ENCODE data around the gene IL12RB1.

The IL12RB1 gene

DNA sequence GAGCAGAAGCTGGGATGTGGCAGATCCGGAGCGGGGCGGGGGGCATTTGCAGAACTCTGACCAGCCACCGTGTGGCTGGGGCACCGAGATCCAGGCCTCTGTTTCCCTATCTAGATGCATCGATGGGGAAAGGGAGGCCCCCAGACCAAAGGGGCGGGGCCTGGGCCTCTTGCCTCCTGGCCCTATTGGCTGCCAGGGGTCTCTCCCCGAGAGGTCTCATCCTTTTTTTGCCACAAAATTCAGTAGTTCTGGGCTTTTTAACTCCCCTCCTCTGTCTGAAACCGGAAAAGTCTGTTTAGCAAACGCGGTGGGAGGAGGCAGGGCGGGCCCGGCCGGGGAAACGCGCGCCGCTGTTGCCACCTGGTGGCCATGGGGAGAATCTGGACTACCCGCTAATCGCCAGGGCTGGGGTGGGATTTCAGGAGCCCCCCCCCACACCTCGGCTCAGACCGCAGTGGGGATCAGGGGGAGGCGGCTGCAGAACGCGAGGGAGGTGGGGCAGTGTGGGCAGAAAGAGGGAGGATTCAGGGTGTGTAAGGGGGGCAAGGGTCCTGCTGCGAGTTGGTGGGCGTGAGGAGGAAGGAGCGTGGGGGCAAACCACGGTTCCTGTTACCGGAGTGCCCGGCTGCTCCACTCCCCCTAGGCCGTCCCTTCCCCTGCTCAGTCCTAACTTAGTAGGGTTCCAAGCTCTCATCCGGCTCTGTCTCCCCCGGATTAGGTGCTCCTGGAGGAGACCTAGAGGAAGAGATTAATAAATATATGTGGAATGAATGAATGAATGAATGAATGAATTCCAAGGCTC lies 28.3 kb downstream of the IL12RB1 start:
- peak; percentile 87 for DNase-seq (ENCODE audit: insufficient read length, low spot score)
- TF ChIP-seq POU2F2 (IDR thresholded peaks at IDR 0.05; ENCODE audit: low read depth, low read length) (no peak), SPI1 (IDR thresholded peaks at IDR 0.05; ENCODE audit: low read depth, low read length) (no peak), POLR2A (IDR thresholded peaks at IDR 0.05; ENCODE audit: low read depth, low read length) (no peak), TAF1 (IDR thresholded peaks at IDR 0.05; ENCODE audit: low read depth, low read length) (no peak), PAX5 (IDR thresholded peaks at IDR 0.05; ENCODE audit: insufficient read depth, low read length, severe bottlenecking) (no peak), POLR2AphosphoS5 (IDR thresholded peaks at IDR 0.05; ENCODE audit: low read depth, low read length) (no peak)
- FAIRE-seq: peak; percentile 84

DNA sequence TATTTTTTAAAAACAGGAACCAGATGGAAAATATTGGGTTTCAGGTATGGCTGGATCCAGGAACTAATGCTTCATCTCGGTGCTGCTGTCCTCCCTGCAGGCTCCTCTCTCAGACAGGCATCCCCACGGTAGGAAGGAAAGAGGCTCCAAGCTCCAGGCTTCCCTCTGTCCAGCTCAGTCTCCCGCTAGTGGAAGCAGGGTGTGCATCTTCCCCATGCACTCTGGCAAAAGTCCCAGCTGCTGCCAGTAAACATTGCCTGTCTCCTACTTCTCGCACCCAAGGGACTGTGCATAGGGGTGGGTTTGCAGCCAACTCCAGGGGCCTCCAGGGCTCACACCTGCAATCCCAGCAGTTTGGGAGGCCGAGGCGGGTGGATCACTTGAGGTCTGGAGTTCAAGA lies 29.2 kb downstream of the IL12RB1 start:
- FAIRE-seq (no peak), DNase-seq (ENCODE audit: insufficient read length, low spot score) (no peak)
- no peak for TF ChIP-seq POLR2A (IDR thresholded peaks at IDR 0.05; ENCODE audit: low read depth, low read length)
- TF ChIP-seq PAX5 (IDR thresholded peaks at IDR 0.05; ENCODE audit: insufficient read depth, low read length, severe bottlenecking): no peak
- no peak for TF ChIP-seq SPI1 (IDR thresholded peaks at IDR 0.05; ENCODE audit: low read depth, low read length)
- no peak for TF ChIP-seq TAF1 (IDR thresholded peaks at IDR 0.05; ENCODE audit: low read depth, low read length)
- no peak for TF ChIP-seq POLR2AphosphoS5 (IDR thresholded peaks at IDR 0.05; ENCODE audit: low read depth, low read length)
- TF ChIP-seq POU2F2 (IDR thresholded peaks at IDR 0.05; ENCODE audit: low read depth, low read length): no peak

DNA sequence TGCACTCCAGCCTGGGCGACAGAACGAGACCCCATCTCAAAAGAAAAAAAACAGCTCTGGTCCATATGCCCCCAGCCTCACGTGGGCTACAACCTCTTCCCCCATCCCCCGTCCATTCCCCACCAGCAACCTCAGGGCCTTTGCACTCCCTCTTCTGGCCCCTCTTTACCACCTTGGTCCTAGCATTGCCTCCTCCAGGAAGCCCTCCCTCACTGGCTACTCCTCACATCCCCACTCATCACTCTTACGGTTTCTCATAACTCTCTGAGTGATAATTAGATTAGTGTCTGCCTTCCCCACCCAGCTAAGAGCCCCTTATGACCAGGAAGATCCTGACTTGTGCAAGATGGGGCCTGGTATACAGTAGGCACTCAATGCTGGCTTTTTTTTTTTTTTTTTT lies 30.8 kb downstream of the IL12RB1 start:
- DNase-seq (ENCODE audit: insufficient read length, low spot score) (no peak), FAIRE-seq (no peak)
- no peak for TF ChIP-seq PAX5 (IDR thresholded peaks at IDR 0.05; ENCODE audit: insufficient read depth, low read length, severe bottlenecking)

DNA sequence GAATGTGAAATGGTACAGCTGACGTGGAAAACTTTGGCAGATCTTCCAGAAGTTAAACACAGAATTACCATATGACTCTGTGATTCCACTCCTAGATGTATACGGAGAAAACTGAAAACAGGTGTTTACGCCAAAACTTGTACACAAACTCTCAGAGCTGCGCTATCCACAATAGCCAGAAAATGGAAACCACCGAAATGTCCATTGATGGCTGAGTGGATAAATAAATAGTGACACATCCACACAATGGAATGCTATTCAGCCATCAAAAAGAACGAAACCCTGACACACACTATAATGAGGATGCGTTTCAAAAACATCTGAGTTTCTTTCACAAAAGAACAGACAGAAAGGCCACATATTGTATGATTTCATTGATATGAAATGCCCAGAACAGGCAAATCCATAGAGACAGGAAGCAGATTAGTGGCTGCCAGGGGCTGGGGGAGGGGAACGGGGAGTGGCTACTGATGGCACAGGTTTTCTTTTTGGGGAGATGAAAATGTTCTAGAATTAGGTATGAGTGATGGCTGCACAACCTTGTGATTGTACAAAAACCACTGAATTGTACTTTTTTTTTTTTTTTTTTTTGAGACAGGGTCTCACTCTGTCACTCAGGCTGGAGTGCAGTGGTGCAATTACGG lies 33.0 kb downstream of the IL12RB1 start:
- no peak for DNase-seq (ENCODE audit: insufficient read length, low spot score)
- TF ChIP-seq POLR2AphosphoS5 (IDR thresholded peaks at IDR 0.05; ENCODE audit: low read depth, low read length) (no peak), TAF1 (IDR thresholded peaks at IDR 0.05; ENCODE audit: low read depth, low read length) (no peak), PAX5 (IDR thresholded peaks at IDR 0.05; ENCODE audit: insufficient read depth, low read length, severe bottlenecking) (no peak)
- FAIRE-seq: no peak

DNA sequence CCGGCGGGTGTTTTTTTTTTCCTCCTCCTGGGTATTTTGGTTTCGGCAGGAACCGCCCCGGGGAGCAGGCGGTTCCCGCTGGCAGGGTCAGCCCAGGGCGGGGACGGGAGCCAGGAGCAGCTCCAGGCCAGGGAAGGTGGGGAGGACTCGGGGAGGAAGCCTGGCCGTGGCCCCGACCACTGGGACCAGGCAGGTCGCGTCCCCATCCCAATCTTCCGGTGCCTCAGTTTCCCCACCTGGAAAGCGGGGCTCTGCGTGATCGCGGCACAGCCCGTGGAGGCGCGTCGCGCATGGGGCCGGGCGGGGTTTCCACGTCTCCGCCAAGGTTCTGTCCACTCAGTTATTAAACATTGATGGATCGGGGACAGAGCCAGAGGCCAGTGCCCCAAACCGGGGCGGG lies 34.8 kb downstream of the IL12RB1 start:
- FAIRE-seq (no peak), DNase-seq (ENCODE audit: insufficient read length, low spot score) (no peak)
- TF ChIP-seq POLR2A (IDR thresholded peaks at IDR 0.05; ENCODE audit: low read depth, low read length) (no peak), SPI1 (IDR thresholded peaks at IDR 0.05; ENCODE audit: low read depth, low read length) (no peak), POLR2AphosphoS5 (IDR thresholded peaks at IDR 0.05; ENCODE audit: low read depth, low read length) (no peak), POU2F2 (IDR thresholded peaks at IDR 0.05; ENCODE audit: low read depth, low read length) (no peak), PAX5 (IDR thresholded peaks at IDR 0.05; ENCODE audit: insufficient read depth, low read length, severe bottlenecking) (no peak), TAF1 (IDR thresholded peaks at IDR 0.05; ENCODE audit: low read depth, low read length) (no peak)

DNA sequence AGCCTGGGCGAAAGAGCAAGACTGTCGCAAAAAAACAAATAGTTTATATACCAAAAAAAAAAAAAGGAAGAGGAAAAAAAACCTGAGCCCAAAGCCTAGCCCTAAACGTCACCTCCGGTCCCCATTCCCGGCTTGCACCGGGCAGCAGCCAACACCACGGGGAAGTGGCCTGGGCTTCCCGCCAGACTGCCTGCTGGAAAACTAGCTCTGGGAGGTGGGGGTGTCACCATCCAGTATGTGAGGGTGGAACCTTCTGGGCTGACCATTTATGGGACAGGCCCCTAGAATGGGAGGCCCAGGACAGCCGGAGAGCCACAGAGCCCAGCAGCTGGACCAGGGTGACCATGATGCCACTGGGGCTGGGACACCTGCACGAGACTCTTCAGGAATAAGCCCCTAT lies 37.3 kb downstream of the IL12RB1 start:
- no peak for TF ChIP-seq POLR2A (IDR thresholded peaks at IDR 0.05; ENCODE audit: low read depth, low read length)
- TF ChIP-seq TAF1 (IDR thresholded peaks at IDR 0.05; ENCODE audit: low read depth, low read length): no peak
- no peak for TF ChIP-seq POLR2AphosphoS5 (IDR thresholded peaks at IDR 0.05; ENCODE audit: low read depth, low read length)
- no peak for TF ChIP-seq SPI1 (IDR thresholded peaks at IDR 0.05; ENCODE audit: low read depth, low read length)
- TF ChIP-seq PAX5 (IDR thresholded peaks at IDR 0.05; ENCODE audit: insufficient read depth, low read length, severe bottlenecking): no peak
- TF ChIP-seq POU2F2 (IDR thresholded peaks at IDR 0.05; ENCODE audit: low read depth, low read length): no peak
- DNase-seq (ENCODE audit: insufficient read length, low spot score) (no peak), FAIRE-seq (no peak)

DNA sequence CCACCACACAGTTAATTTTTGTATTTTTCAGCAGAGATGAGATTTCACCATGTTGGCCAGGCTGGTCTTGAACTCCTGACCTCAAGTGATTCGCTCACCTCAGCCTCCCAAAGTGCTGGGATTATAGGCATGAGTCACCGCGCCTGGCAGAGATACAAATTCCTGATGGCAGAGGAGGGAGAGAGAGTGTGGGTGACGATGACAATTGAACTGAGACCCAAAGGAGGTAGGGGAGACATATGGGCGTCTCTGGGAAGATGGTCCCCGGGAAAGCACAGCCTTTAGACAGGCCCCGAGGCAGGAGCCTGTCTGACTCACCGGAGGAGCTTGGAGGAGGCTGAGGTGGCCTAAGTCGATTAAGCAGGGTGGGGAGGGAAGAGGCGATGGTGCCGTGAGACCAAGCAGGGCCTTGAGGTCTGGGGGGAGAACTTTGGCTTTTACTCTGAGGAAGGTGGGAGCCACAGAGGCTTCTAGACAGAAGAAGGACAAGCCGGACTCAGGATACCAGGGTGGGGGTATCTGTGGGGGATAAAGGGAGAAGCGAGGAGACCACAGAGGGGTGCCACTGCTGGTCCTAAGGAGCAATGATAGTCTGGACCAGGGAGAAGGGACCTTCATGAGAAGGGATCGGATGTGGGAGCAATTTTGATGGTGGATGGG lies 40.5 kb downstream of the IL12RB1 start:
- DNase-seq (ENCODE audit: insufficient read length, low spot score) (no peak), FAIRE-seq (no peak)
- TF ChIP-seq PAX5 (IDR thresholded peaks at IDR 0.05; ENCODE audit: insufficient read depth, low read length, severe bottlenecking) (no peak), TAF1 (IDR thresholded peaks at IDR 0.05; ENCODE audit: low read depth, low read length) (no peak), SPI1 (IDR thresholded peaks at IDR 0.05; ENCODE audit: low read depth, low read length) (no peak), POU2F2 (IDR thresholded peaks at IDR 0.05; ENCODE audit: low read depth, low read length) (no peak)

DNA sequence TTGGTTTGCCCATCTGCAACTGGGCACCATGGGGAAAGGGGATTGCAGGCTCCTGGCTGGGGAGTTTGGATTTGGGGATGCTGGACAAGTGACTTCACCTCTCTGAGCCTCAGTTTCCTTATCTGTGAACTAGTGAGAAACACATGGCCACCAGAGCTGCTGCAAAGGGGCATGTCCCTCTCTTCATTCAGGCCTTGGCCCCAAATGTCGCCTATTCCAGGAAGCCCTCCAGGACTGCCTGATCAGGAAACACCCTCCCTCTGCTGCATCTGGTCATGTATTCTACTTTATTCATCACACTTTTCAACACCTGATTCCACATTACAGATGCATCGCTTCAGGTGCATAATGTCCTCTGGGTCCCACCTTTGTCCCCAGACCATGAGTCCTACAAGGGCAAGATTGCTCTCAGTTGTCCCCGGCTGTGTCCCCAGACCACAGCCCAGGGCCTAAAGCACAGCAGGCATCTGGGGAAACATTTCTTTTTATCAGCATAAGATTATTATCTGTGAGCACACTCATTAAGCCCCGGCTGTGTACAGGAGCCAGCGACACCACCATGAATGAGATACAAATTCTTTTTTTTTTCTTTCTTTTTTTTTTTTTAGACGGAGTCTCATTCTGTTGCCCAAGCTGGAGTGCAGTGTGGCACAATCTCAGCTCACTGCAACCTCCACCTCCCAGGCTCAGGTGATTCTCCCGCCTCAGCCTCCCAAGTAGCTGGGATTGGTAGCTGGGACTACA lies 41.3 kb downstream of the IL12RB1 start:
- FAIRE-seq (no peak), DNase-seq (ENCODE audit: insufficient read length, low spot score) (no peak)
- no peak for TF ChIP-seq POU2F2 (IDR thresholded peaks at IDR 0.05; ENCODE audit: low read depth, low read length)
- TF ChIP-seq POLR2A (IDR thresholded peaks at IDR 0.05; ENCODE audit: low read depth, low read length): no peak
- TF ChIP-seq TAF1 (IDR thresholded peaks at IDR 0.05; ENCODE audit: low read depth, low read length): no peak
- no peak for TF ChIP-seq SPI1 (IDR thresholded peaks at IDR 0.05; ENCODE audit: low read depth, low read length)
- TF ChIP-seq PAX5 (IDR thresholded peaks at IDR 0.05; ENCODE audit: insufficient read depth, low read length, severe bottlenecking): no peak
- TF ChIP-seq POLR2AphosphoS5 (IDR thresholded peaks at IDR 0.05; ENCODE audit: low read depth, low read length): no peak

DNA sequence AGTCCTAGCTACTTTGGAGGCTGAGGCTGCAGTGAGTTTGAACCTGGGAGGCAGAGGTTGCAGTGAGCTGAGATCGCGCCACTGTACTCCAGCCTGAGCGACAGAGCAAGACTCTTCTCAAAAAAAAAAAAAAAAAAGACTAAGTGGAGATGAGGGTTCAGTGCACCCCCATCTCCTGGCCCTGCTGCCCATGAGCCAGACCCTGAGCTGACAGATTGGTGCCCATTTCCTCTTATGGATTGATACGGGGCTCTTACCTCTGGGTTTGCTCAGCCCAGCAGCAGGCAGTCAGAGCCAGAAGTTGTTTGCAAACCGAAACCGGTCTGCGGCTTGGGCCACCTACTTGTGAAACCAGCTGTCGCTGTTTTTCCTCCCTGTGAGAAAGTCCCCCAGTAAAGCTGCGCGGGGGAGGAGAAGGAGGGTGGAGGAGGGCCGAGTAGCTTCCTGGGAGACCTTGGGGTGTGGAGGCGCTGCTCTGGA lies 41.9 kb downstream of the IL12RB1 start:
- peak; percentile 57 for TF ChIP-seq PAX5 (IDR thresholded peaks at IDR 0.05; ENCODE audit: insufficient read depth, low read length, severe bottlenecking)
- peak; percentile 63 for TF ChIP-seq POU2F2 (IDR thresholded peaks at IDR 0.05; ENCODE audit: low read depth, low read length)
- no peak for TF ChIP-seq POLR2AphosphoS5 (IDR thresholded peaks at IDR 0.05; ENCODE audit: low read depth, low read length)
- TF ChIP-seq TAF1 (IDR thresholded peaks at IDR 0.05; ENCODE audit: low read depth, low read length): no peak
- TF ChIP-seq POLR2A (IDR thresholded peaks at IDR 0.05; ENCODE audit: low read depth, low read length): no peak
- peak; percentile 76 for TF ChIP-seq SPI1 (IDR thresholded peaks at IDR 0.05; ENCODE audit: low read depth, low read length)
- DNase-seq (ENCODE audit: insufficient read length, low spot score): peak; percentile 79
- FAIRE-seq: peak; percentile 93

Data from GM12891 (cell line).